ENCODE results near the gene RORC.

GRCh38 chr1:151759241-151759640 lies 72.4 kb downstream of the RORC start:
- TF ChIP-seq POLR2AphosphoS5 (IDR thresholded peaks at IDR 0.05; ENCODE audit: low read depth, low read length): no peak
- no peak for TF ChIP-seq CTCF (IDR thresholded peaks at IDR 0.05)
- TF ChIP-seq SMC3 (IDR thresholded peaks at IDR 0.05; ENCODE audit: low read depth, low read length): no peak
- no peak for TF ChIP-seq USF2 (IDR thresholded peaks at IDR 0.05; ENCODE audit: borderline replicate concordance, low read depth, low read length)
- TF ChIP-seq FOXM1 (IDR thresholded peaks at IDR 0.05; ENCODE audit: low read depth): no peak
- no peak for TF ChIP-seq TEAD4 (IDR thresholded peaks at IDR 0.05; ENCODE audit: borderline replicate concordance, insufficient read depth)

Measured in SK-N-SH (cell line).